ENCODE measurements around the gene GNAQ.

DNA sequence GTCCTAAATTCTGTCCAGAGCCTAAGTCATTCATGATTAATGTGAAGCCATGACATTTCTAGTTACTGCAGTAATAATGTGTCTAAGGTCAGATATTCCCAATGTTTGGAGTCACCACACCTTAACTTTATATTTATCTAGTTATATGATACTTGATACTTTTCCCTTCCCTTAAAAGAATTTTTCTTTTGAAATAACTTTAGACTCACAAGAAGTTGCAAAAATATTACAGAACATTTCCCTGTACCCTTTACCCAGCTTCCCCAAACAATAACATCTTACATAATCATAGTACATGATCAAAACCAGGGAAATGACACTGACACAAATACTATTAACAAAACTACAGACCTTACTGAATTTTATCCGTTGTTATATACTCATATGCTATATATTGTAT is 233.5 kb downstream of the GNAQ start:
- TF ChIP-seq, protein P1, sequence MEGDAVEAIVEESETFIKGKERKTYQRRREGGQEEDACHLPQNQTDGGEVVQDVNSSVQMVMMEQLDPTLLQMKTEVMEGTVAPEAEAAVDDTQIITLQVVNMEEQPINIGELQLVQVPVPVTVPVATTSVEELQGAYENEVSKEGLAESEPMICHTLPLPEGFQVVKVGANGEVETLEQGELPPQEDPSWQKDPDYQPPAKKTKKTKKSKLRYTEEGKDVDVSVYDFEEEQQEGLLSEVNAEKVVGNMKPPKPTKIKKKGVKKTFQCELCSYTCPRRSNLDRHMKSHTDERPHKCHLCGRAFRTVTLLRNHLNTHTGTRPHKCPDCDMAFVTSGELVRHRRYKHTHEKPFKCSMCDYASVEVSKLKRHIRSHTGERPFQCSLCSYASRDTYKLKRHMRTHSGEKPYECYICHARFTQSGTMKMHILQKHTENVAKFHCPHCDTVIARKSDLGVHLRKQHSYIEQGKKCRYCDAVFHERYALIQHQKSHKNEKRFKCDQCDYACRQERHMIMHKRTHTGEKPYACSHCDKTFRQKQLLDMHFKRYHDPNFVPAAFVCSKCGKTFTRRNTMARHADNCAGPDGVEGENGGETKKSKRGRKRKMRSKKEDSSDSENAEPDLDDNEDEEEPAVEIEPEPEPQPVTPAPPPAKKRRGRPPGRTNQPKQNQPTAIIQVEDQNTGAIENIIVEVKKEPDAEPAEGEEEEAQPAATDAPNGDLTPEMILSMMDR (IDR thresholded peaks at IDR 0.05), result no peak
- TF ChIP-seq POLR2A (IDR thresholded peaks at IDR 0.05), result no peak

Data from lower leg skin (tissue), 3 donors.